Measurements from ENCODE around the gene IGFBP4. TPM values are rescaled to one million over a fixed set of nuclear protein-coding genes. Genes with fewer than 3 reads are reported as not detected.

The IGFBP4 gene
- total and polyA plus RNA-seq, 2 of the 13 experiments (the other 11 are each of a cell fraction or from before 2014, with no cell fraction given) = 4.1 to 49.0 TPM

GRCh38 chr17:40443196-40443987 lies at the start of gene IGFBP4 (continued):
- TF ChIP-seq ARID5B (CRISPR knock-in tag; IDR thresholded peaks at IDR 0.05) = peak; percentile 55
- TF ChIP-seq ZFP62 (CRISPR knock-in tag; IDR thresholded peaks at IDR 0.05) = no peak
- TF ChIP-seq ZNF530 (CRISPR knock-in tag; IDR thresholded peaks at IDR 0.05; ENCODE audit: low read depth) = no peak
- TF ChIP-seq NR2F2 (IDR thresholded peaks at IDR 0.05; ENCODE audit: borderline replicate concordance, low read depth) = no peak
- TF ChIP-seq SALL2 (CRISPR knock-in tag; IDR thresholded peaks at IDR 0.05) = peak; percentile 59
- TF ChIP-seq DRAP1 (CRISPR knock-in tag; IDR thresholded peaks at IDR 0.05) = peak; percentile 31
- no peak for TF ChIP-seq ZNF670 (CRISPR knock-in tag; IDR thresholded peaks at IDR 0.05; ENCODE audit: borderline replicate concordance)
- TF ChIP-seq JDP2 (CRISPR knock-in tag; IDR thresholded peaks at IDR 0.05; ENCODE audit: borderline replicate concordance) = peak; percentile 88
- no peak for TF ChIP-seq IRF2 (CRISPR knock-in tag; IDR thresholded peaks at IDR 0.05)
- peak; percentile 91 for TF ChIP-seq NFAT5 (CRISPR knock-in tag; IDR thresholded peaks at IDR 0.05)
- TF ChIP-seq CCDC6 (CRISPR knock-in tag; IDR thresholded peaks at IDR 0.05) = no peak; the same call in 1 of the 2 replicates
- TF ChIP-seq ZNF367 (CRISPR knock-in tag; IDR thresholded peaks at IDR 0.05; ENCODE audit: borderline replicate concordance) = peak; percentile 63; the same call in 1 of the 2 replicates
- TF ChIP-seq PAF1 (CRISPR knock-in tag; IDR thresholded peaks at IDR 0.05) = no peak
- no peak for TF ChIP-seq SMARCC2 (IDR thresholded peaks at IDR 0.05)
- TF ChIP-seq SRSF1 (optimal IDR thresholded peaks at IDR 0.05; ENCODE audit: low read depth, low read length) = no peak
- no peak for TF ChIP-seq SNRNP70 (IDR thresholded peaks at IDR 0.05; ENCODE audit: low read depth, low read length)
- TF ChIP-seq PHB2 (IDR thresholded peaks at IDR 0.05; ENCODE audit: partially characterized antibody) = no peak
- no peak for TF ChIP-seq LCORL (IDR thresholded peaks at IDR 0.05)
- TF ChIP-seq LCORL (CRISPR knock-in tag; IDR thresholded peaks at IDR 0.05) = no peak

Measured in HepG2 (cell line).